HepG2 (cell line): ENCODE data around the gene IPO13. TPM values are rescaled to one million over a fixed set of nuclear protein-coding genes. Genes with fewer than 3 reads are reported as not detected.
A peak's percentile ranks its signal among the peaks of the same experiment; 100 is the strongest.

ENCODE experiments used
- CBX1 ChIP-seq: IDR thresholded peaks from one replicate; pipeline ENCODE4 v1.6.1; 2016; ENCODE audit warnings: antibody characterized with exemption, low read depth
- CERS6 ChIP-seq: sonication (generic); formaldehyde crosslinking; IDR thresholded peaks from 2 replicates; pipeline ENCODE4 v1.5.0; 2020; ENCODE audit warnings: missing genetic modification reagents
- DR1 ChIP-seq: sonication (generic); formaldehyde crosslinking; IDR thresholded peaks from 2 replicates; pipeline ENCODE4 v1.8.0; 2021; ENCODE audit warnings: mild to moderate bottlenecking, missing genetic modification reagents, inconsistent platforms
- ETV5 ChIP-seq: IDR thresholded peaks from 2 replicates; pipeline ENCODE4 v1.6.1; 2018; ENCODE audit warnings: missing biosample characterization, missing genetic modification reagents, inconsistent platforms, borderline replicate concordance
- FOSL1 ChIP-seq: sonication (generic); formaldehyde crosslinking; IDR thresholded peaks from 2 replicates; pipeline ENCODE4 v1.9.0; 2021; ENCODE audit warnings: missing genetic modification reagents, borderline replicate concordance
- FOXO1 ChIP-seq: sonication (generic); formaldehyde crosslinking; IDR thresholded peaks from 2 replicates; pipeline ENCODE4 v1.4.0; 2020; ENCODE audit warnings: missing genetic modification reagents
- GABPB1 ChIP-seq: IDR thresholded peaks from 2 replicates; pipeline ENCODE4 v1.6.1; 2016; ENCODE audit warnings: mild to moderate bottlenecking, missing genetic modification reagents, moderate library complexity, missing compliant biosample characterization
- HNRNPLL ChIP-seq: fragments of 200-400 bp; formaldehyde crosslinking; IDR thresholded peaks from 2 replicates; pipeline ENCODE4 v1.6.1; 2017; ENCODE audit warnings: mild to moderate bottlenecking, low read depth, low read length; ENCODE audit not compliant: poor library complexity, severe bottlenecking
- NCOA2 ChIP-seq: sonication (generic); formaldehyde crosslinking; IDR thresholded peaks from 2 replicates; pipeline ENCODE4 v1.8.0; 2022; ENCODE audit warnings: inconsistent platforms
- PHF21A ChIP-seq: sonication (generic); formaldehyde crosslinking; IDR thresholded peaks from 2 replicates; pipeline ENCODE4 v1.5.0; 2020; ENCODE audit warnings: mild to moderate bottlenecking, missing genetic modification reagents
- RXRA ChIP-seq: sonication (generic); formaldehyde crosslinking; IDR thresholded peaks from 2 replicates; pipeline ENCODE4 v1.5.1; 2020; ENCODE audit warnings: missing genetic modification reagents
- SMAD1 ChIP-seq: sonication (generic); formaldehyde crosslinking; IDR thresholded peaks from 2 replicates; pipeline ENCODE4 v1.4.0; 2020; ENCODE audit warnings: missing genetic modification reagents, low read depth, mild to moderate bottlenecking, borderline replicate concordance
- ZBTB26 ChIP-seq: IDR thresholded peaks from 2 replicates; pipeline ENCODE4 v1.6.1; 2016; ENCODE audit warnings: missing compliant biosample characterization, missing genetic modification reagents, borderline replicate concordance
- ZHX2 ChIP-seq, 2 experiments: sonication (generic) in 1 of 2; formaldehyde crosslinking in 1 of 2; IDR thresholded peaks; 2 replicates each; pipeline versions ENCODE4 v1.6.1 to v1.9.0; 2014 to 2022; ENCODE audit warnings: antibody characterized with exemption in 1 of 2, borderline replicate concordance in 1 of 2, inconsistent platforms in 1 of 2, low read depth in 1 of 2, missing genetic modification reagents in 1 of 2
- ZNF205 ChIP-seq: IDR thresholded peaks from 2 replicates; pipeline ENCODE4 v1.6.1; 2018; ENCODE audit warnings: missing biosample characterization, missing genetic modification reagents
- ZNF34 ChIP-seq: sonication (generic); formaldehyde crosslinking; IDR thresholded peaks from 2 replicates; pipeline ENCODE4 v1.4.0; 2020; ENCODE audit warnings: mild to moderate bottlenecking, missing genetic modification reagents, borderline replicate concordance
- ZNF546 ChIP-seq: sonication (generic); formaldehyde crosslinking; conservative IDR thresholded peaks from 2 replicates; pipeline ENCODE4 v1.8.1; 2023; ENCODE audit warnings: mild to moderate bottlenecking, missing genetic modification reagents
- polyA plus RNA-seq, 8 experiments: library from polyadenylated mRNA; depleted of rRNA in 3 of 8; stranded (reverse) in 7 of 8; unstranded in 1 of 8; fragments of >200 nt; fragmentation: Illumina TruSeq in 4 of 8; extraction: Trizol in 4 of 8; gene quantifications; 2 replicates each; pipeline versions ENCODE4 v1.2.1 to v1.2.3, GENCODE V29; 2011 to 2016; ENCODE audit warnings: low read depth in 4 of 8, missing spikeins in 1 of 8, mixed read lengths in 1 of 8; ENCODE audit not compliant: insufficient read depth in 1 of 8
- total RNA-seq, 5 experiments: library from RNA; depleted of rRNA; stranded (reverse); fragments of >200 nt; fragmentation: Illumina TruSeq; extraction: Trizol; gene quantifications; 2 replicates each; pipeline ENCODE4 v1.2.3, GENCODE V29; 2016; ENCODE audit warnings: low read depth in 1 of 5
- TF ChIP-seq, protein P1 (sequence below): sonication (generic); formaldehyde crosslinking; IDR thresholded peaks from 2 replicates; pipeline ENCODE4 v1.4.0; 2020; ENCODE audit warnings: missing genetic modification reagents
- TF ChIP-seq, protein P2 (sequence below): fragments of 450-650 bp; IDR thresholded peaks from 2 replicates; pipeline ENCODE4 v1.6.1; 2017

Gene IPO13
- total and polyA plus RNA-seq, 2 of the 13 experiments (the other 11 are each of a cell fraction or from before 2014, with no cell fraction given): 12.9 to 15.6 TPM

DNA sequence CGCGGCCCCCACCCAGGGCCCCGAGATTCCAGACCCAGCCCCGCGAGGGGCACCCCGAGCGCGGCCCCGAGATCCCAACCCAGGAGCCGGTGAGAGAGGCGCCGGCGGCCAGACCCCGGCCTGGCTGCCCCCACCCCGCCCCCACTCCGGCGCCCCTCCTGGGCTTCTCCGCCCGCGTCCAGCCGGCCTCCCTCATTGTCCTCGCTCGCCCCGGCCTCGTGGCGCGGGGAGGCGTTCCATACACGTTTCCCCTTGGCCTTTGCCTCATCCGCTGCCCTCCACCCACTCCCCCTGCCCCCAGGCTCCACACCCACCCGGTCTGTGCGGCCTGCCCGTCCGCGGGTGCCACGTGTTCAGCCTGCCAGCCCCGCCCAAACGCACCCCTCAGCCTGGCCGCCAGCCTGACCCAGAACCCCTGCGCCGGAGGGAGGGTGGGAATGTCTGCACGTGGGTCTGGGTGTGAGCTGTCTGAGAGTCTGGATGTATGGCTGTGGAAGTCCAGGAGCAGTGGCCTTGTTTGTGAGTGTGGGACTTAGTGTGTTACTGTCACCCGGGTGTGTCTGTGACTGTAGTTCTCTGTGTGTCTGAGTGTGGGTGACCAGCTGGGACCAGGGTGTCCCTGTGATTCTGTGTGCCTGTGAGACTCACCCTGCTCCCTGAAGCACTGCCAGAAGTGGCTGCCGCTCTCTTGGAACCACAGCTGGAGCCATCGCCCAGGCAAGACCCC lies 32.9 kb downstream of the IPO13 start (continued):
- TF ChIP-seq CERS6 (CRISPR knock-in tag) (no peak), GABPB1 (CRISPR knock-in tag) (peak; percentile 65; the same call in 1 of the 2 replicates), FOSL1 (CRISPR knock-in tag) (no peak), ZHX2 (IDR thresholded peaks at IDR 0.05; ENCODE audit: low read depth) (no peak), ZHX2 (CRISPR knock-in tag; IDR thresholded peaks at IDR 0.05; ENCODE audit: borderline replicate concordance) (no peak), ETV5 (CRISPR knock-in tag) (peak; percentile 38; the same call in 1 of the 2 replicates), FOXO1 (CRISPR knock-in tag) (no peak), SMAD1 (CRISPR knock-in tag) (peak; percentile 48; the same call in 1 of the 2 replicates), ZNF205 (CRISPR knock-in tag) (peak; percentile 59; the same call in 1 of the 2 replicates), DR1 (CRISPR knock-in tag) (no peak), NCOA2 (peak; percentile 48), ZNF546 (CRISPR knock-in tag) (no peak), PHF21A (CRISPR knock-in tag) (peak; percentile 54; the same call in 1 of the 2 replicates), ZNF34 (CRISPR knock-in tag) (peak; percentile 65; the same call in 1 of the 2 replicates), HNRNPLL (no peak), CBX1 (no peak), RXRA (CRISPR knock-in tag) (peak; percentile 41; the same call in 1 of the 2 replicates), ZBTB26 (CRISPR knock-in tag) (peak; percentile 61; the same call in 1 of the 2 replicates)
- TF ChIP-seq, protein P1, sequence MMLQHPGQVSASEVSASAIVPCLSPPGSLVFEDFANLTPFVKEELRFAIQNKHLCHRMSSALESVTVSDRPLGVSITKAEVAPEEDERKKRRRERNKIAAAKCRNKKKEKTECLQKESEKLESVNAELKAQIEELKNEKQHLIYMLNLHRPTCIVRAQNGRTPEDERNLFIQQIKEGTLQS (CRISPR knock-in tag): no peak
- TF ChIP-seq, protein P2, sequence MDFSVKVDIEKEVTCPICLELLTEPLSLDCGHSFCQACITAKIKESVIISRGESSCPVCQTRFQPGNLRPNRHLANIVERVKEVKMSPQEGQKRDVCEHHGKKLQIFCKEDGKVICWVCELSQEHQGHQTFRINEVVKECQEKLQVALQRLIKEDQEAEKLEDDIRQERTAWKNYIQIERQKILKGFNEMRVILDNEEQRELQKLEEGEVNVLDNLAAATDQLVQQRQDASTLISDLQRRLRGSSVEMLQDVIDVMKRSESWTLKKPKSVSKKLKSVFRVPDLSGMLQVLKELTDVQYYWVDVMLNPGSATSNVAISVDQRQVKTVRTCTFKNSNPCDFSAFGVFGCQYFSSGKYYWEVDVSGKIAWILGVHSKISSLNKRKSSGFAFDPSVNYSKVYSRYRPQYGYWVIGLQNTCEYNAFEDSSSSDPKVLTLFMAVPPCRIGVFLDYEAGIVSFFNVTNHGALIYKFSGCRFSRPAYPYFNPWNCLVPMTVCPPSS: no peak
